ENCODE results near the gene ARID5B. TPM values are rescaled to one million over a fixed set of nuclear protein-coding genes. Genes with fewer than 3 reads are reported as not detected.
"Not testable (repeated sequence)": the region's sequence is repeated elsewhere in the genome, so short reads cannot be mapped to it uniquely, and the experiment has no call there.

ARID5B gene
- total RNA-seq (2014; rRNA removed; shearing (Covaris generic)): 8.6 and 12.4 TPM in 2 replicates

- in situ Hi-C loops (cut with HindIII; ENCODE audit: low sequenced_read_pairs): no loop called here
- peak; percentile 71 for DNase-seq (ENCODE audit: low spot score)
Measured at GRCh38 chr10:61900829-61901792, at the start of gene ARID5B. Gene ARID5B (plus strand): TSS chr10:61901699. CDS start chr10:61901710, 11 bp downstream.

GRCh38 chr10:61852261-61852660 lies 49.2 kb upstream of the ARID5B start:
- no peak for DNase-seq (ENCODE audit: low spot score)
- in situ Hi-C loops (cut with HindIII; ENCODE audit: low sequenced_read_pairs): no loop called here

- in situ Hi-C loops (cut with HindIII; ENCODE audit: low sequenced_read_pairs): no loop called here
- no peak for DNase-seq (ENCODE audit: low spot score)
Measured at GRCh38 chr10:61855771-61856170, 45.7 kb upstream of the ARID5B start.

GRCh38 chr10:61857746-61858145 lies 43.8 kb upstream of the ARID5B start:
- DNase-seq (ENCODE audit: low spot score): no peak
- in situ Hi-C loops (cut with HindIII; ENCODE audit: low sequenced_read_pairs): no loop called here

GRCh38 chr10:61859786-61860185 lies 41.7 kb upstream of the ARID5B start:
- in situ Hi-C loops (cut with HindIII; ENCODE audit: low sequenced_read_pairs): no loop called here
- DNase-seq (ENCODE audit: low spot score): no peak

- in situ Hi-C loops (cut with HindIII; ENCODE audit: low sequenced_read_pairs): no loop called here
- DNase-seq (ENCODE audit: low spot score): no peak
Measured at GRCh38 chr10:61860964-61861758, 40.3 kb upstream of the ARID5B start.

- in situ Hi-C loops (cut with HindIII; ENCODE audit: low sequenced_read_pairs): no loop called here
- no peak for DNase-seq (ENCODE audit: low spot score)
Measured at GRCh38 chr10:61863981-61864380, 37.5 kb upstream of the ARID5B start.

GRCh38 chr10:61866700-61867368 lies 34.7 kb upstream of the ARID5B start:
- no peak for DNase-seq (ENCODE audit: low spot score)
- in situ Hi-C loops (cut with HindIII; ENCODE audit: low sequenced_read_pairs): no loop called here

- in situ Hi-C loops (cut with HindIII; ENCODE audit: low sequenced_read_pairs); DNase-seq (ENCODE audit: low spot score): not testable (repeated sequence)
Measured at GRCh38 chr10:61867374-61867773, 34.1 kb upstream of the ARID5B start.

GRCh38 chr10:61867817-61868216 lies 33.7 kb upstream of the ARID5B start:
- DNase-seq (ENCODE audit: low spot score); in situ Hi-C loops (cut with HindIII; ENCODE audit: low sequenced_read_pairs): not testable (repeated sequence)

GRCh38 chr10:61869041-61869675 lies 32.3 kb upstream of the ARID5B start:
- DNase-seq (ENCODE audit: low spot score): no peak
- in situ Hi-C loops (cut with HindIII; ENCODE audit: low sequenced_read_pairs): no loop called here

- in situ Hi-C loops (cut with HindIII; ENCODE audit: low sequenced_read_pairs): no loop called here
- no peak for DNase-seq (ENCODE audit: low spot score)
Measured at GRCh38 chr10:61869774-61870525, 31.5 kb upstream of the ARID5B start.

- in situ Hi-C loops (cut with HindIII; ENCODE audit: low sequenced_read_pairs): no loop called here
- DNase-seq (ENCODE audit: low spot score): no peak
Measured at GRCh38 chr10:61870526-61870895, 31.0 kb upstream of the ARID5B start.

GRCh38 chr10:61871487-61871886 lies 30.0 kb upstream of the ARID5B start:
- DNase-seq (ENCODE audit: low spot score): no peak
- in situ Hi-C loops (cut with HindIII; ENCODE audit: low sequenced_read_pairs): no loop called here

GRCh38 chr10:61877887-61878739 lies 23.4 kb upstream of the ARID5B start:
- in situ Hi-C loops (cut with HindIII; ENCODE audit: low sequenced_read_pairs): no loop called here
- no peak for DNase-seq (ENCODE audit: low spot score)

GRCh38 chr10:61878740-61879068 lies 22.8 kb upstream of the ARID5B start:
- in situ Hi-C loops (cut with HindIII; ENCODE audit: low sequenced_read_pairs): no loop called here
- DNase-seq (ENCODE audit: low spot score): no peak

GRCh38 chr10:61882621-61883370 lies 18.7 kb upstream of the ARID5B start:
- in situ Hi-C loops (cut with HindIII; ENCODE audit: low sequenced_read_pairs): no loop called here
- no peak for DNase-seq (ENCODE audit: low spot score)
